Measurements from ENCODE around the gene HID1. TPM values are rescaled to one million over a fixed set of nuclear protein-coding genes. Genes with fewer than 3 reads are reported as not detected.

HID1 gene
- total RNA-seq, 4 donors from 2014 or later: 2.2 to 4.3 (median 2.9) TPM

- ATAC-seq (no peak), DNase-seq (no peak)
- Histone ChIP-seq H3K9me3 (no peaks in the 10 kb centered on the region), H3K27ac (no peak overlapping the region), H3K36me3 (no peaks in the 10 kb centered on the region), H3K4me1 (no peaks in the 10 kb centered on the region), H3K27me3 (peaks cover 0 to 20% (median 16%) of the 10 kb centered on the region in 3 donors), H3K4me3 (no peak overlapping the region)
- intact Hi-C loops (cut with DNase I; ENCODE audit: low total_unique reads) (no loop called here), in situ Hi-C loops (cut with MboI; ENCODE audit: low sequenced_read_pairs in 4 of 4) (no loop called here)
- TF ChIP-seq CTCF (IDR thresholded peaks at IDR 0.05 in 4 of 5, conservative IDR thresholded peaks at IDR 0.05 in 1 of 5) (no peak), POLR2A (IDR thresholded peaks at IDR 0.05) (no peak)
Observed at GRCh38 chr17:74945543-74945942, 27.0 kb downstream of the HID1 start.

GRCh38 chr17:74943808-74944522 lies 28.6 kb downstream of the HID1 start:
- no peak for DNase-seq
- H3K4me1 ChIP-seq: no peaks in the 10 kb centered on the region
- H3K4me3 ChIP-seq: no peak overlapping the region
- peaks cover 0 to 20% (median 16%) of the 10 kb centered on the region in 3 donors for H3K27me3 ChIP-seq
- no peaks in the 10 kb centered on the region for H3K36me3 ChIP-seq
- no peaks in the 10 kb centered on the region for H3K9me3 ChIP-seq
- H3K27ac ChIP-seq: no peak overlapping the region
- intact Hi-C loops (cut with DNase I; ENCODE audit: low total_unique reads) (no loop called here), in situ Hi-C loops (cut with MboI; ENCODE audit: low sequenced_read_pairs in 4 of 4) (no loop called here)
- no peak for TF ChIP-seq POLR2A (IDR thresholded peaks at IDR 0.05)
- no peak for TF ChIP-seq CTCF (IDR thresholded peaks at IDR 0.05 in 4 of 5, conservative IDR thresholded peaks at IDR 0.05 in 1 of 5)
- ATAC-seq: no peak

GRCh38 chr17:74941128-74941725 lies 31.3 kb downstream of the HID1 start:
- DNase-seq: no peak
- in situ Hi-C loops (cut with MboI; ENCODE audit: low sequenced_read_pairs in 4 of 4) (no loop called here), intact Hi-C loops (cut with DNase I; ENCODE audit: low total_unique reads) (no loop called here)
- H3K36me3 ChIP-seq: no peaks in the 10 kb centered on the region
- no peaks in the 10 kb centered on the region for H3K9me3 ChIP-seq
- TF ChIP-seq CTCF (IDR thresholded peaks at IDR 0.05 in 4 of 5, conservative IDR thresholded peaks at IDR 0.05 in 1 of 5) (no peak), POLR2A (IDR thresholded peaks at IDR 0.05) (no peak)
- no peaks in the 10 kb centered on the region for H3K4me1 ChIP-seq
- peaks cover 22 to 33% (median 29%) of the 10 kb centered on the region in 3 donors for H3K27me3 ChIP-seq
- H3K27ac ChIP-seq: no peak overlapping the region
- H3K4me3 ChIP-seq: no peak overlapping the region
- no peak for ATAC-seq

- ATAC-seq (no peak), DNase-seq (no peak)
- in situ Hi-C loops (cut with MboI; ENCODE audit: low sequenced_read_pairs in 4 of 4): no loop called here
- H3K27me3 ChIP-seq: peaks cover 36 to 46% (median 45%) of the 10 kb centered on the region in 3 donors
- intact Hi-C loops (cut with DNase I; ENCODE audit: low total_unique reads): no loop called here
- no peaks in the 10 kb centered on the region for H3K36me3 ChIP-seq
- H3K4me3 ChIP-seq: no peak overlapping the region
- H3K9me3 ChIP-seq: no peaks in the 10 kb centered on the region
- H3K4me1 ChIP-seq: no peaks in the 10 kb centered on the region
- H3K27ac ChIP-seq: no peak overlapping the region
- TF ChIP-seq POLR2A (IDR thresholded peaks at IDR 0.05) (no peak), CTCF (IDR thresholded peaks at IDR 0.05 in 4 of 5, conservative IDR thresholded peaks at IDR 0.05 in 1 of 5) (no peak)
Observed at GRCh38 chr17:74939534-74939933, 33.0 kb downstream of the HID1 start.
